SK-N-SH (cell line): ENCODE results near the gene THBS2. TPM values are rescaled to one million over a fixed set of nuclear protein-coding genes. Genes with fewer than 3 reads are reported as not detected.
"Not testable (repeated sequence)": the region's sequence is repeated elsewhere in the genome, so short reads cannot be mapped to it uniquely, and the experiment has no call there.

ENCODE experiments used
- CTCF ChIA-PET: fragments of 300-600, 350-600 bp; formaldehyde crosslinking; extraction: SDS; loops from one replicate; lab custom pipeline; 2021; lab: Yijun Ruan, JAX
- POLR2A ChIA-PET: fragments of 350-600 bp; sonication (Branson Sonifier 250); formaldehyde crosslinking; extraction: SDS; loops from one replicate; lab custom pipeline; 2020; ENCODE audit warnings: antibody characterized with exemption, inconsistent platforms; lab: Yijun Ruan, JAX
- DNase-seq: peaks from one replicate; pipeline ENCODE4 v3.0.0; 2012
- H2AFZ ChIP-seq: fragments of 200-600 bp; sonication (generic); 2 replicates; pipeline ENCODE4 v1.8.1; 2016; ENCODE audit warnings: antibody characterized with exemption, mild to moderate bottlenecking, low read depth
- H3F3A ChIP-seq: fragments of 200-600 bp; sonication (generic); replicated peaks from 2 replicates; pipeline ENCODE3; 2016; ENCODE audit warnings: antibody characterized with exemption, mild to moderate bottlenecking; ENCODE audit not compliant: insufficient read depth
- H3K27ac ChIP-seq, 2 experiments: fragments of 200-500 bp in 1 of 2; fragments of 200-600 bp in 1 of 2; sonication (Bioruptor generic) in 1 of 2; sonication (generic), shearing (Covaris generic) in 1 of 2; 2 replicates each; pipeline versions ENCODE4 v1.5.1 to v1.6.1; 2014 to 2016; ENCODE audit warnings: low read depth in 2 of 2, inconsistent platforms in 1 of 2, low read length in 1 of 2, mild to moderate bottlenecking in 1 of 2, mixed read lengths in 1 of 2
- H3K27me3 ChIP-seq: fragments of 200-600 bp; sonication (generic), shearing (Covaris generic); 2 replicates; pipeline ENCODE4 v1.6.1; 2016; ENCODE audit warnings: mixed run types; ENCODE audit not compliant: insufficient read depth
- H3K36me3 ChIP-seq, 2 experiments: fragments of 200-500 bp in 1 of 2; fragments of 200-600 bp in 1 of 2; sonication (Bioruptor generic) in 1 of 2; sonication (generic) in 1 of 2; replicated peaks in 1 of 2; 2 replicates each; pipeline versions ENCODE3 to v1.5.1; 2014 to 2016; ENCODE audit warnings: low read length in 1 of 2, mild to moderate bottlenecking in 1 of 2; ENCODE audit not compliant: insufficient read depth in 2 of 2, control insufficient read depth in 1 of 2
- H3K4me1 ChIP-seq, 2 experiments: fragments of 200-500 bp in 1 of 2; fragments of 200-600 bp in 1 of 2; sonication (Bioruptor generic) in 1 of 2; sonication (generic), shearing (Covaris generic) in 1 of 2; 2 replicates each; pipeline versions ENCODE4 v1.5.1 to v1.6.1; 2014 to 2016; ENCODE audit warnings: low read depth in 1 of 2, low read length in 1 of 2, mixed run types in 1 of 2; ENCODE audit not compliant: insufficient read depth in 2 of 2, control insufficient read depth in 1 of 2
- H3K4me2 ChIP-seq: fragments of 200-600 bp; sonication (generic), shearing (Covaris generic); 2 replicates; pipeline ENCODE4 v1.6.1; 2017; ENCODE audit warnings: mixed run types
- H3K4me3 ChIP-seq, 2 experiments: fragments of 200-500 bp in 1 of 2; fragments of 200-600 bp in 1 of 2; sonication (Bioruptor generic) in 1 of 2; sonication (generic), shearing (Covaris generic) in 1 of 2; 2 replicates each; pipeline versions ENCODE4 v1.5.1 to v1.8.1; 2014 to 2016; ENCODE audit warnings: low read depth in 2 of 2, inconsistent platforms in 1 of 2, low read length in 1 of 2, mild to moderate bottlenecking in 1 of 2, mixed read lengths in 1 of 2, moderate library complexity in 1 of 2
- H3K79me2 ChIP-seq: fragments of 200-600 bp; sonication (generic); 2 replicates; pipeline ENCODE4 v1.8.1; 2017; ENCODE audit warnings: mild to moderate bottlenecking; ENCODE audit not compliant: insufficient read depth
- H3K9ac ChIP-seq: fragments of 200-600 bp; sonication (generic); 2 replicates; pipeline ENCODE4 v1.6.1; 2017; ENCODE audit warnings: mixed run types
- H3K9me2 ChIP-seq: fragments of 200-600 bp; sonication (generic); 2 replicates; pipeline ENCODE4 v1.6.1; 2017; ENCODE audit warnings: mixed run types
- H3K9me3 ChIP-seq: fragments of 200-600 bp; sonication (generic); 2 replicates; pipeline ENCODE4 v1.6.1; 2017; ENCODE audit warnings: mixed run types, mild to moderate bottlenecking, moderate library complexity
- H4K20me1 ChIP-seq: fragments of 200-600 bp; sonication (generic); 2 replicates; pipeline ENCODE4 v1.6.1; 2017; ENCODE audit warnings: mild to moderate bottlenecking, mixed run types; ENCODE audit not compliant: insufficient read depth
- EZH2phosphoT487 ChIP-seq: fragments of 200-600 bp; sonication (generic); IDR thresholded peaks from 2 replicates; pipeline ENCODE4 v1.6.1; 2017; ENCODE audit warnings: low read depth, mixed run types, mild to moderate bottlenecking, antibody characterized with exemption, moderate library complexity, borderline replicate concordance
- FOXJ3 ChIP-seq: sonication (generic); formaldehyde crosslinking; IDR thresholded peaks from 2 replicates; pipeline ENCODE4 v1.5.1; 2020; ENCODE audit warnings: mild to moderate bottlenecking, missing genetic modification reagents
- GABPA ChIP-seq: IDR thresholded peaks from 2 replicates; pipeline ENCODE4 v1.4.0; 2012; ENCODE audit warnings: low read depth, mild to moderate bottlenecking
- JUND ChIP-seq: IDR thresholded peaks from 2 replicates; pipeline ENCODE4 v1.4.0; 2012
- NFIC ChIP-seq: IDR thresholded peaks from 2 replicates; pipeline ENCODE4 v1.4.0; 2012; ENCODE audit warnings: borderline replicate concordance
- POLR2AphosphoS5 ChIP-seq: IDR thresholded peaks from 2 replicates; pipeline ENCODE4 v1.6.1; 2012; ENCODE audit warnings: low read depth, low read length
- TCF12 ChIP-seq: IDR thresholded peaks from 2 replicates; pipeline ENCODE4 v1.4.0; 2012
- WGBS: methylation state at CpG from one replicate; pipeline ENCODE4 v1.1.6; 2017; ENCODE audit warnings: low lambda C conversion rate; 5-methylcytosine and 5-hydroxymethylcytosine counted together
- polyA plus RNA-seq, 3 experiments: library from polyadenylated mRNA; depleted of rRNA; stranded (reverse); fragments of >200 nt; gene quantifications; 2 replicates each; pipeline ENCODE4 v1.2.3, GENCODE V29; 2012
- TF ChIP-seq, protein P1 (sequence below): fragments of 200-600 bp; sonication (generic); IDR thresholded peaks from 2 replicates; pipeline ENCODE4 v1.6.1; 2017; ENCODE audit warnings: antibody characterized with exemption, mild to moderate bottlenecking, moderate library complexity
- TF ChIP-seq, protein P2 (sequence below): fragments of 150-350 bp; IDR thresholded peaks from 2 replicates; pipeline ENCODE4 v1.6.1; 2017; ENCODE audit warnings: antibody characterized with exemption, low read length, low read depth, borderline replicate concordance
- TF ChIP-seq, protein P3 (sequence below): IDR thresholded peaks from 2 replicates; pipeline ENCODE4 v1.4.0; 2012; ENCODE audit warnings: low read depth, borderline replicate concordance

Gene THBS2
- polyA plus RNA-seq, 1 of the 3 experiments (the other 2 are of a cell fraction), result 166 TPM

DNA sequence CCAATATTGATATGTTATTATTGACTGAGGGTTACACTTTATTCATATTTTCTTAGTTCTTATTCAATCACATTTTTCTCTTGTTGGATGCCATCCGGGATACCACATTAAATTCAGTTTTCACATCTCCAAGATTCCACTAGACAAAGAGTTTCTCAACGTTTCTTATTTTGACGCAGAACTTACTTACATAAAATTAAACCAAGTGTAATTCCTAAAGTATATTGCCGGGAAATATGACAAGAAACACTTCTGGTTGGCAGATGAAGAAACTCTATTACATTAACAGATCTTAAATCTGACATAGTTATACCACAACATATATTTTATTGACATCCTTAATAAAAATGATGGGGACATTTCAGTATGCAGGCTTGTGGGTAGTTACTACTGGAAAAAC, 47.3 kb upstream of the THBS2 start (continued):
- TF ChIP-seq FOXJ3, result no peak
- TF ChIP-seq NFIC, result no peak
- no peak for TF ChIP-seq JUND
- TF ChIP-seq, protein P1, sequence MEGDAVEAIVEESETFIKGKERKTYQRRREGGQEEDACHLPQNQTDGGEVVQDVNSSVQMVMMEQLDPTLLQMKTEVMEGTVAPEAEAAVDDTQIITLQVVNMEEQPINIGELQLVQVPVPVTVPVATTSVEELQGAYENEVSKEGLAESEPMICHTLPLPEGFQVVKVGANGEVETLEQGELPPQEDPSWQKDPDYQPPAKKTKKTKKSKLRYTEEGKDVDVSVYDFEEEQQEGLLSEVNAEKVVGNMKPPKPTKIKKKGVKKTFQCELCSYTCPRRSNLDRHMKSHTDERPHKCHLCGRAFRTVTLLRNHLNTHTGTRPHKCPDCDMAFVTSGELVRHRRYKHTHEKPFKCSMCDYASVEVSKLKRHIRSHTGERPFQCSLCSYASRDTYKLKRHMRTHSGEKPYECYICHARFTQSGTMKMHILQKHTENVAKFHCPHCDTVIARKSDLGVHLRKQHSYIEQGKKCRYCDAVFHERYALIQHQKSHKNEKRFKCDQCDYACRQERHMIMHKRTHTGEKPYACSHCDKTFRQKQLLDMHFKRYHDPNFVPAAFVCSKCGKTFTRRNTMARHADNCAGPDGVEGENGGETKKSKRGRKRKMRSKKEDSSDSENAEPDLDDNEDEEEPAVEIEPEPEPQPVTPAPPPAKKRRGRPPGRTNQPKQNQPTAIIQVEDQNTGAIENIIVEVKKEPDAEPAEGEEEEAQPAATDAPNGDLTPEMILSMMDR, result no peak

DNA sequence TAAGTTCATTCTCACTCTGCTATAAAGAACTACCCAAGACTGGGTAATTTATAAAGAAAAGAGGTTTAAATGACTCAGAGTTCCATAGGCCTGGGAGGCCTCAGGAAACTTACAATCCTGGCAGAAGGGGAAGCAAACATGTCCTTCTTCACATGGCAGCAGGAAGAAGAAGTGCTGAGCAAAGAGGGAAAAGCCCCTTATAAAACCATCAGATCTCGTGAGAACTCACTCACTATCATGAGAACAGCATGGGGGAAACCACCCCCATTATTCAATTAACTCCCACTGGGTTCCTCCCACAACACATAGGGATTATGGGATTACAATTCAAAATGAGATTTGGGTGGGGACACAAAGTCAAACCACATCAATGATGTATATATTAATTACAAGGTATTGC, 45.0 kb upstream of the THBS2 start:
- H3K4me1 ChIP-seq, H3K9me3 ChIP-seq, POLR2A ChIA-PET, CTCF ChIA-PET, H3F3A ChIP-seq, H3K9ac ChIP-seq, H3K36me3 ChIP-seq, H3K4me3 ChIP-seq, H4K20me1 ChIP-seq, H3K79me2 ChIP-seq, H3K9me2 ChIP-seq, H3K27me3 ChIP-seq, H3K27ac ChIP-seq, DNase-seq, H2AFZ ChIP-seq, H3K4me2 ChIP-seq: not testable (repeated sequence)
- WGBS, result 58% methylated on average over 1 of the region's 1 CpG

DNA sequence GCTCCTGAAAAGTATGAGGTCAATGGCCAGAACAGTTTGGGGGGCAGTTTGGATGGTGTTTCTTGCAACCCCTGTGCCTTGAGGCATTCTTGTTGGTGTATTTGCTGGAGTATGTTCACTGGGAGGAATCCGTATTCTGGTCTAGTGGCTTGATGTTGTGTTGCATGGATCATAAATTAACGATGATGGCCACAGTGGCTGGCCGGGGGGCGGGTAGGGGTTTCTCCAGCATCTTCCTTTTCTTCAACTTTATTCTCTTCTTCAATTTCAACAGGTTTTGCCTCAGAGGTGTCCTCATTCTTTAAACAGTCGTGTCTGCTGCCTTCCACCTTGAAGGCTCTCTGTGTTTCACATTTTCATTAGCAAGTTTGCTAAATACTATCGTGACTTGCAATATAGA, 43.0 kb upstream of the THBS2 start:
- WGBS, result 65% methylated on average over 6 of the region's 6 CpGs
- Histone ChIP-seq H3K4me3 (no peak overlapping the region), H3K9ac (no peak overlapping the region), H3K4me1 (peaks cover 0 to 13% of the 10 kb centered on the region in 2 experiments; a peak in 3 of 4 replicates), H4K20me1 (no peaks in the 10 kb centered on the region), H2AFZ (no peak overlapping the region), H3K36me3 (no peaks in the 10 kb centered on the region), H3F3A (peaks cover 9% of the 10 kb centered on the region), H3K9me2 (no peaks in the 10 kb centered on the region), H3K79me2 (no peaks in the 10 kb centered on the region), H3K27me3 (no peaks in the 10 kb centered on the region), H3K27ac (no peak overlapping the region), H3K4me2 (no peak overlapping the region), H3K9me3 (0 out of 2 replicates have a peak, but pooled peaks cover 9% of the 10 kb centered on the region)
- ChIA-PET CTCF (no interaction called here), POLR2A (no interaction called here)
- TF ChIP-seq POLR2AphosphoS5 (no peak), GABPA (no peak), TCF12 (no peak)
- DNase-seq, result no peak

DNA sequence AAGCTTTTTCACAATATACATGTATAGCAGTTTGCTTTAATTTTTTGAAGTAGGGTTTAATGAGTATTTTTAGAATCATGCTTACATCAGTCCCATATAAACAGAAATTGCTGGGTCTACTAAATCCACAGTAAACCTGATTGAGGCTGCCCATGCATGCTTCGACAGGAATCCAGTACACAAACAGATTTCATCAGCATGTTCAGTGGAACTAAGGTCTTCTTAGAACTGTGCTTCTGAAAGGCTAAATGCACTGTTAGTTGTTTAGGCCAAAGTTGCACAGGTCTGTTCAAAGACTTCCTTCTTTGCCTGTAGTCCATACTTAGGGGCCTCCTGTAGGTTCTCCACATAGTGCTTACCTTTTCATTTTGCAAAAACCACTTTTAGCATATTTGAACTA, 42.5 kb upstream of the THBS2 start:
- POLR2A ChIA-PET, result no interaction called here
- Histone ChIP-seq H3K36me3 (no peaks in the 10 kb centered on the region), H3K4me3 (no peak overlapping the region), H2AFZ (no peak overlapping the region), H3K4me2 (no peak overlapping the region), H3K9ac (no peak overlapping the region), H3K27me3 (no peaks in the 10 kb centered on the region), H3K4me1 (peaks cover 0 to 17% of the 10 kb centered on the region in 2 experiments; a peak in 3 of 4 replicates), H3K9me2 (no peaks in the 10 kb centered on the region), H4K20me1 (no peaks in the 10 kb centered on the region), H3F3A (peaks cover 11% of the 10 kb centered on the region), H3K27ac (no peak overlapping the region), H3K9me3 (0 out of 2 replicates have a peak, but pooled peaks cover 9% of the 10 kb centered on the region), H3K79me2 (no peaks in the 10 kb centered on the region)
- no peak for TF ChIP-seq NFIC
- TF ChIP-seq, protein P2, sequence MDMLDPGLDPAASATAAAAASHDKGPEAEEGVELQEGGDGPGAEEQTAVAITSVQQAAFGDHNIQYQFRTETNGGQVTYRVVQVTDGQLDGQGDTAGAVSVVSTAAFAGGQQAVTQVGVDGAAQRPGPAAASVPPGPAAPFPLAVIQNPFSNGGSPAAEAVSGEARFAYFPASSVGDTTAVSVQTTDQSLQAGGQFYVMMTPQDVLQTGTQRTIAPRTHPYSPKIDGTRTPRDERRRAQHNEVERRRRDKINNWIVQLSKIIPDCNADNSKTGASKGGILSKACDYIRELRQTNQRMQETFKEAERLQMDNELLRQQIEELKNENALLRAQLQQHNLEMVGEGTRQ, result no peak
- TF ChIP-seq EZH2phosphoT487, result no peak
- TF ChIP-seq, protein P3, sequence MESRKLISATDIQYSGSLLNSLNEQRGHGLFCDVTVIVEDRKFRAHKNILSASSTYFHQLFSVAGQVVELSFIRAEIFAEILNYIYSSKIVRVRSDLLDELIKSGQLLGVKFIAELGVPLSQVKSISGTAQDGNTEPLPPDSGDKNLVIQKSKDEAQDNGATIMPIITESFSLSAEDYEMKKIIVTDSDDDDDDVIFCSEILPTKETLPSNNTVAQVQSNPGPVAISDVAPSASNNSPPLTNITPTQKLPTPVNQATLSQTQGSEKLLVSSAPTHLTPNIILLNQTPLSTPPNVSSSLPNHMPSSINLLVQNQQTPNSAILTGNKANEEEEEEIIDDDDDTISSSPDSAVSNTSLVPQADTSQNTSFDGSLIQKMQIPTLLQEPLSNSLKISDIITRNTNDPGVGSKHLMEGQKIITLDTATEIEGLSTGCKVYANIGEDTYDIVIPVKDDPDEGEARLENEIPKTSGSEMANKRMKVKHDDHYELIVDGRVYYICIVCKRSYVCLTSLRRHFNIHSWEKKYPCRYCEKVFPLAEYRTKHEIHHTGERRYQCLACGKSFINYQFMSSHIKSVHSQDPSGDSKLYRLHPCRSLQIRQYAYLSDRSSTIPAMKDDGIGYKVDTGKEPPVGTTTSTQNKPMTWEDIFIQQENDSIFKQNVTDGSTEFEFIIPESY, result no peak
- CTCF ChIA-PET, result no interaction called here
- no peak for DNase-seq
- WGBS, result 33% methylated on average over 1 of the region's 1 CpG
